GM03348 (cell line): Measurements from ENCODE around the gene CCDC86.

Source experiments
- DNase-seq: peaks from one replicate; pipeline ENCODE4 v3.0.0; 2012; ENCODE audit warnings: low spot score

The CCDC86 gene

DNA sequence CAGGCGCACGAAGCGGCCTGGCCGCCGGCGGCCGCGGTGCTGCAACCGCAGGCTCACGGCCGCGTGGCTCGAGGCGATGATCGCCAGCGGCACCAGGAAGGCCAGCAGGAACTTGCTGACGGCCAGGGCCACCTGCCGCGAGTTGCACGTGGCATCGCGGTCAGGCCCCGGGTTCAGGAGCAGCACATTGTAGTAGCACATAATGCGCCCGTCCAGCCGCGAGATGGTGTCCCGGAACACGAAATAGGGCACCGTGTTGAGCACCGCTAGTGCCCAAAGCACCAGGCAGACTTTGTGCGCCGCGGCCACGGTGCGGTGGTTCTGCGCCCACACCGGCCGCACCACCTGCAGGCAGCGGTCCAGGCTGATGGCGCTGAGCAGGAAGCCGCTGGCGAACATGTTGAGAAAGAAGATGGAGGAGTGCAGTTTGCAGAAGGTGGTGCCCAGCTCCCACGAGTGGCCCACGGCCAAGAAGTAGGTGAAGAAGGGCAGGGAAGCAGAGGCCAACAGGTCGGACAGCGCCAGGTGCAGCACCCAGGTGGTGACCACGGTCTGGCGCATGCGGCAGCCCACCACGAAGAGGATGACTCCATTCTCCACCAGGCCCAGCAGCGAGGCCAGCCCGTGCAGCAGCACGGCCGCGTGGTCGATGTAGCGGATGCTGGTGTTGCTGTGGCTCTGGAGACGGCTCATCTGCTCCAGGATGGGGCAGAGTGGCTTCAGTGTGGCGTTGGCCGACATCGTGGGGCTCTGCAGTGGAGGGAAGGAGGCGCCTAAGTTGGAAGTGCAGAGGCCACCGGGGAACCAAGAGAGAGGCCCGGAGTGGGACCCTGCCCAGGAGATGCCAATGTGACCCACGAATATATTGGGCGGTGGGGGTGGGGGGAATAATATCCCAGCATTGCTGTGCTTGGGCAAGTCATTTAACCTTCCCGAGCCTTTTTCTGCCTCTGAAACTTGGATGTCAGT is 11.4 kb downstream of the CCDC86 start:
- no peak for DNase-seq

DNA sequence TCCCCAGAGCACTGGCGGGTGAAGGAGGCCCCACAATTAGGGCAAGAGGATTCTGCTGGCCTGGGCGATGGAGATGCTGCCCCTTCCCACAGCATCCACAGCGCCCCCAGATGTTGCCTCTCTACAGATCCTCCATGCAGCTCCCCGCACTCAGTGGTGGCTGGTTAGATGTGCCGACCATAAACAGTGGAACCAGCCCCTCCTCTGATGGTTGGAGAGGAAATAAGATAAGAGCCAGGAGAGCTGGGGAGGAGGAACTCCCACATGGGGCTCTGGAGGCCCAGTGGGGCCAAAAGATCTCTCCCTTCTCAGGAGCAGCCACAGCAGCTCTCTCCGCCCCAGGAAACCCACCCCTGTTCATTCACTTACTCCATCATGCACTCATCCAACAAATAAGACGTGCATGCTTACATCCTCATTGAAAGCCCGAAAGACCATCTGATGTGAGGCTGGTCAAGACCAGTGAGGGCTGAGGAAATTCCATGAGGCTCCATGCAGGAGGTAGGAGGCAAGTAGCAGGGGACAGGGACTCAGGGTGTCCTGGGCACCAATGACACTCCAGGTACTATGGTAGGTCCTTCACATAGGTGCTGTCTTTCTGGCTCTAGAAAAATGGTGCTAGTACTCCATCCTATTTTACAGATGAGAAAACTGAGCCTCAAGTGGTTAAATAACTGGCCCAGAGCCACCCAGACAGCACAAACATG is 12.4 kb downstream of the CCDC86 start:
- DNase-seq, result no peak

DNA sequence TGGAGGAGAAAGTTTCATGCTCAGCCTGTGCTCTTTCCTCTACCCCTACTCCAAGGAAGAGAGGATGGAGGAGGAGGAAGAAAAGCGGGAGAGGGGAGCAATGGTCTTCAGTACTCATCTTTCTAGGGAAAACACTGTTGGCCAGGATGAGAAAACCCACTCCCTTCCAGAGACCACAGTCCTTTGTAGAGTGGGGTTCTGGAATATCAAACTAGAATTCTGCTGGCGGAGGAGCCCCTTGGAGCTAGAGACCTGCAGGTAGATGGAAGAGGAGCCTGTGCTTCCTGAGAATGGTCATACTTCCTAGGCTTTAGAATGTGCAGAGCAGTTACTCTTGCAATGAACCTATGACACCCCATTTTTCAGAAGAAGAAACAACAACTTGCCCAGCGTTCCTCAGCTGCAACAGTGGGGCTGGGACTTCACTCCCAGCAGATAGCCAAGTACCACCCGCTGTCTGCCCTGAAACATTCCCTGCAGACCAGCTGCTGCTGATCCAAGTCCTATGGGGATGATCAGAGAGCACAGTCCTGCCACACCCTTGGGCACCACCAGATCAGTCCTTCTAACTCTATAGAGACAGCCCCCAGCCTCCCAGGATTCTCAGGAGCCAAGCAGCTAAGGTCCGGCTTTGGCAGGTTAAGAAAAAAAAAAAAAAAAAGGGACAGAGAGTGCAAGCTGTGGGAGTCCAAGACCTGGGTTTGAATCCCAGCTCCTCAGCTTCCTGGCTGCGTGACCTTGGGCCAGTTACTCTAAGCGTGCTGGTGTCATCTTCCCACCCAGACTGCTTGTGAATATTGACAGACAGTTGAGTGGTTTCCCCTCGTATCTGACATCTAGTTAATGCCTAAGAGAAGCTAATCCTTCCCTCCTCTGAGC is 13.2 kb downstream of the CCDC86 start:
- DNase-seq, result no peak

DNA sequence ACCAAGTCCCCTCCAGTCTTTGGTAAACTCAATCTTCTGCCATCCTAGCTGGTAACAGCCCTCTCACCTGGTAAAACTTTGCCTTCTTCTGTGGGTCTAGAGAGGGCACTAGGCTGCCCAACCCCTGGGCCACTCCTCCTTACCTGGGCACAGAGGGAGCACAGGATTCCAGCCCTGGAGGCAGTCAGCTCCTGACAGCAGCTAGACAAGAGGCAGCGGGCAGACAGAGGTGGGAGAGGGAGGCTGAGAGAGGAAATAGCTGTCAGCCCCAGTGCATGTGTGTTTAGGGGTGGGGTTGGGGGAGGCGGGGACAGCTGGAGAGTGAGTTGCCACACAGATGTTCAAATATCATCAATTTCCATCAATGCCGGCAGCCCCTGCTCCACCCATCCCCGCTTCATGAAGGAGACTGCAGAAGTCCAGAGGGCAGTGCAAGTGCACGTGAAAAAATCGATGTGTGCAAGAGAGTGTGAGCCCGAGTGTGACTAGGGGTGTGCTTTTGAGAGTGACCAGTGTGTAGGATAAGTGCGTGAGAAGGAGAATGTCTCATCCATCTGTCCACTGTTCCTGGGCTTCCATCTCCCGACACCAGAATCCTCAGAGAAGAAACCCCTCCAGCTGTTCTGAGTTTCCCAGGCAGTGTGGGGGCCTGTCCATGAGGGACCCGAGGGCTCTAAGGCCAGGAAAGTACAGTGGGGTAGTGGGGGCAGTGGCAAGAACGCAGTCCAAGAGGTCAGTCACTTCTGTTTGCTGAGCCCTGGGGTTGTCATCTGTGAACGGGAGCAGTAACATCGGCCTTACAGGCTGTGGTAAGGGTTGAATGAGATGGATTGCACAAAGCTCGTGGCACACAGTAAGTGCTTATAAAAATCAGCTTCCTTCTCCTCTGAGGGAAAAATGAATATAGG is 14.1 kb downstream of the CCDC86 start, which contains the start of gene PTGDR2:
Gene PTGDR2 (minus strand): TSS at position 225 of the 908 bp plus-strand sequence. CDS start 2,228 bp downstream, outside the sequence.
- peak; percentile 26 for DNase-seq

DNA sequence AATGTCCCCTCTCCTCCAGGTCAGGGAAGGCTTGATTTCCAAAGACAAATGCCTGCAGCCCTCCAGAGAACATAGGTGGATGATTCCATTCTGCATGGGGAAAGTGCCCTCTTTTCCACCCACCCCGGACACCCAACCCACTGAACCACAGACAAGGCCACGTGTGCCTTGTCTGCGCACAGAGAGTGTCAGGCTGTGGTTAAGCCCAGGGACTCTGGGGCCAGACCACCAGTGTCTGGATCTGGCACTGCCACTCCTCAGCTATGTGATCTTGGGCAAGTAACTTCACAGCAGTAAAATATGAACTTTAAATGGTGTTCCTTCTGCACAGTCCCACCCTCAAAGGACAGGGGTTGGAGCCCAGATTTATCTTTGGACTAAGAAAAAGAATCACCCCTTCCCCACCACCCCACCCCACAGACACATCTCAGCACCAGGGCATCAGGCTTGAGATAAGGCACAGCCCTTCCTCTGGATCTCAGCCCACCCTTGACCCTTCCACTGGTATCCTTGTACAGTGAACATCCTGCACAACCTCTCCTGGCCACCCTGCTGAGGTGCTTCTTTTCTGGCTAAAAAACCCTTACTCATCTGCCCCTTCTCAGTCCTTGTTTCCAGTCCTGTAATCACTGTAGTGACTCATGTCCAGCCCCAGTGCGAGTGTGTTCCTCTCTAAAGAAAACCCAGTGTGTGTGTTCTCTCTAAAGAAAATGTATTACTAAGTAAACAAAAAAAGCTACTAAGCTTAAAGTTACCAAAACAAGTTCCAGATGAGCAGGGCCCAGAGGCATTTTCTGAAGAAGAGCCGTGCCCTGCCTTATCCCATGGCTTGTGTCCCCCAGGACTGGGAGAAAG is 15.7 kb downstream of the CCDC86 start:
- DNase-seq, result no peak

DNA sequence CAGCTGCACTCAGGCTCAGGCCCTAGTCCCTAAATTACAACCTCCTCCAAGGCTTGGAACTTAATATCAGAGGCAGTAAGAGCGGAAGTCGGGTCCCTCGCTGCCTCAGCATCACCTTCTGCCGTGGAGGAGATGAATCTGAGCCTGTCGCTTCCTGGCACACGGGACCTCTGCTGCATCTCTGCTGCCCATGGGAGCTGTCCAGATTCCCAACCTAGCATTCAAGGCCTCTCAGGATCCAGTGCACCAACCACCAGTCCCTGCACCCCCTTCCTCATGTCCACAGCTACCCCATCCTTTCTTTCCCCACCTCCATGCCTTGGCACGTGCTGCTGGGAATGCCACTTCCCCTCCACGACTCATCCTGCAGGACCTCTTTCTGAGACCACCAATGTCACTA is 16.3 kb downstream of the CCDC86 start:
- DNase-seq, result no peak

DNA sequence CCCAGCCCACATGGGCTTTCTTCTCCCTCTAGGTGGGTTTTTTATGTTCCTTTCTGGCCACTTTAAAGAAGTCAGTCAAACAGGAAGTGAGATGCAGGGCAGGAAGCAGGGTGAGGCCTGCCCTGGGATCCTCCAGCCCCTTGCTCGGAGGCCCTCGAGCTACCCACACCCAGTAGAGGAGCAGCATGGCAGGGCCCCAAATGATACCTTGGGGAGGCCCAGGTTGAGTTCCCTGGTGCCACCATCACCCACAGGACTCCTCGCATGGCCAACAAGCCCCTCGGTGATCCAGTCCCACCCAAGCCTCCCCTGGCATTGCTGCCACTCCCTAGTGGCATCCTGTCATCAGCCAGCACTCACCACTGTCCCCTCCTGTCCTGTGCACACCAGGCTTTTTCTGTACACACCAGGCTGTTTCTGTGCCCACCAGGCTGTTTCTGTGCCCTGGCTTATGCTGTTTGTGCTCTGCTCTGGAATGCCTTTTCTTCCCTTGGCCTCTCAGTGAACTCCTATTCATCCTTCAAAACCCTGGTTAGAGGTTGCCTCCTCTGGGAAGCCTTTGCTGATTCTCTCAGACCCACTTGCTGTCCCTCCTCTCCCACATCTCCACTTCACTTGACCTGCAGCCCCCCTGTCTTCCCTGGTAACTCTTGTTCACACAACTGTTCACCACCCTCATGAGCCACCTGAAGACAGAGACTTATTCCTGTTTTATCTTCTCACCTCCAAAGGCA is 17.0 kb downstream of the CCDC86 start:
- no peak for DNase-seq

DNA sequence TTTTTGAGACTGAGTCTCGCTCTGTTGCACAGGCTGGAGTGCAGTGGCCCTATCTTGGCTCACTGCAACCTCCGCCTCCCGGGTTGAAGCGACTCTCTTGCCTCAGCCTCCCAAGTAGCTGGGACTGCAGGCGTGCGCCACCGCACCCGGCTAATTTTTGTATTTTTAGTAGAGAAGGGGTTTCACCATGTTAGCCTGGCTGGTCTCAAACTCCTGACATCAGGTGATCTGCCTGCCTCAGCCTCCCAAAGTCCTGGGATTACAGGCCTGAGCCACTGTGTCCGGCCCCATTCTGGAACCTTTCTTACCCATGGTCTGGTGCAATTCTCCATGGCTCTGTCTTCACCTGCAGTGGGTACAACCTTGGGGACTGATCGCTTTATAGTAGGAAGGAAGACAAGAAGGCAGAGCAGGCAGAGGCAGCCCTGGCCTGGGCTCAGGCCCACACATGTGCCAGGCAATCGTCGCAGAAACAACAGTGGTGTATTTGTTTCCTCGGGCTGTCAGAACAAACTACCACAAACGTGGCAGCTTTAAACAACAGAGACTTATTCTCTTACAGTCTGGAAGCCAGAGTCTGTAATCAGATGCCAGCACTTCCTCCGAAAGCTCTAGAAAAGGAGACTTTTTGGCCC is 17.8 kb downstream of the CCDC86 start:
- DNase-seq, result no peak

DNA sequence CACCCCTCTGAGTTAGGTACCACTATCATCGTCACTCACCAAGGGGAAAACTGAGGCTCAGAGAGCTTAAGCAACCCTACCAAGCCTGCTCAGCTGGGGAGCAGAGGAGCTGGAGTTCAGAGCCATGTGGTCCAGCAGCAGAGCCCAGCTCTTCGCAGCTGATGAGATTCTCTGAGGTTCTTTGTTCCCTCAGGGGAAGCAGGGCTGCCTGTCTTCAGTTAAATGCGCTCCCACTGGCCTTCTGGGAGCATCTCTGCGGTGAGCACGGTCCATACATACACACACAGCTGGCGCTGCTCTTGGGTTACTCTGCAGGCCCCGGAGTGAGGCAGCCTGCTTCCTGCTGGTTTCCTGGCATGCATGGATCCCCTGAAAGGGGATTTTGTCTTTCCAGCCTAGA is 19.0 kb downstream of the CCDC86 start:
- no peak for DNase-seq

DNA sequence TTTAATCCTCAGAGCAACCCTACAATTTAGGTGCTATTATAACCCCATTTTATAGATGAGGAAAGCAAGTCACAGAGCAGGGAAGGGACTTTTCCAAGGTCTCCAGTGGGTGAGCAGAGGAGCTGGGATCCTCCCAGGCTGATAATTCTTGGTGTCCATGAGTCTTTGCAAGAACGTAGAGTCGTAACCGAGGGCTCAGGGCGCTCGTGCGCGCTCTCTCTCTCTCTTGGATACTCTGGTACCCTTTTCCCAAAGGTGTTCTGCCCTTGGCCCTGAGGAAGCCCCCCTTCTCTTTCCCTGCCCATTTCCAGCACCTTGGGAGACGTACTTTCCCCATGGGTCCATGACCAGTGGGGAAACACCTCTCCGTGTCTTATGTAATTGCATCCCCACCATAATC is 20.3 kb downstream of the CCDC86 start:
- DNase-seq, result no peak

DNA sequence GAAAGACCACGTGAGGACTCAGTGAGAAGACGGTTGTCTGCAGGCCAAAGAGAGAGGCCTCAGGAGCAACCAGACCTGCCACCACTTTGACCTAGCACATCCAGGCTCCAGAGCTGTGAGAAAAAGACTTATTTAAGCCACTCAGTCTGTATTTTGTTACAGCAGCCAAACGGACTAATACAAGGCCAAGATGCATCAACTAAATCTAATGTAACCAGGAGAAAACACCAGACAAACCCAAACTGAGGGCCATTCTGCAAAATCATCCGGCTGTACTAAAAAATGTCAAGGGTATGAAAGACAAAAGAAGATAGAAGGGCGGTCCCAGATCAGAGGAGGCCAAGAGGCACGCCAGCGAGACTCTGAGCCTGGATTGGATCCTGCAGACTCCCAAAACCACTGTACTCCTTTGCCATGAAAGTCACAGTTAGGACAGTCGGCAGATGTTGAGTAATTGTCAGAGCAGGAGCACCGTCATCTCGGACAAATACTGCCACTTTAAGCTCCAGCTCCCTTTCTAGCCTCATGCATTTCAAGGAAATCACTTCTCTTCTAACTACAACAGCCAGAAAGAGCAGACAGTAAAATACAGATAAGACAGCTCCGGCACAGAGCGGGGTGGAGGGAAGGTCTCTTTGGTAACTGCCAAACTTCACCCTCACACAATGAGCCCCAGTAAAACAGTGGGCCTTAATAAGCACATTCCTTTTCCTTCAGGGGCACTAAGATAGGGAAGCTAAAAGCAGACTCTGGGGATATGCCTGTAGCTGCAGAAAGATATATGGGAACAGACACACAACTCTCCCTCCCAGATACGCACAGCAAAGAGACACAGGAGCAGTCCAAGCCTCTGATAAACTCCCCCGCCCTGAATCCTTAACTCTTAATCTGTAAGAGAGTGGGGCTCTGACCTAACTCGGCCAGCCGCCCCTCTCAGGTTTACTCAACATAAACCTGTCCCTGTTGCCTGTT is 21.9 kb downstream of the CCDC86 start:
- DNase-seq, result no peak

DNA sequence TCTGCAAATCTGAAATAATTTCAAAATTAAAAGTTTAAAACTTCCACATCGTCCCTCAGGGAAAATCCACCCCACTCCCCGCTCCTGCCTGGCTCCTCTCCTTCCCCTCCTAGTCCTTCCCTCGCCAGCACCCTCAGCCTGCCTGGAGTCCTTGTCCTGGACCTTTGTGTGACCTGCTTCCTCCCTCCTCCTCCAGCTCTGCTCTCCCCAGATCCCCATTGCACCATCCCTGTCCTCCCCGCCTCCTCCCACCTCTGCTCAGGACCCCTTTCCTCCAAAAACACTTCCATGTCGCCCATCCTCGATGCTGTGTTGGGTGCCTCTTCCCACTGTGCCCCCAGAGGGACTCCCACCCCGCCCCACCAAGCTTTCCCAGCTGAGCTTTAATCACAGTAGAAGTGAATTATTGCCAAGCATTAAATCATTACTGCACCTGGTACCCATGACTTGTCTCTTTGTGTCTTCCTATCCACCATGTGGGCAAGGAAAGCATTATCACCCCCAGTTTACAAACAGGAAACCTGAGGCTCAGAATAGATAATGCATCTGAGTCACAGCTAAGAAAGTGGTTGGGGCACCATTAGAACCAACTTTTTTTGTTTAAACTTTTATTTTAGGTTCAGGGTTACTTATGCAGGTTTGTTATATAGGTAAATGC is 23.1 kb downstream of the CCDC86 start:
- no peak for DNase-seq

DNA sequence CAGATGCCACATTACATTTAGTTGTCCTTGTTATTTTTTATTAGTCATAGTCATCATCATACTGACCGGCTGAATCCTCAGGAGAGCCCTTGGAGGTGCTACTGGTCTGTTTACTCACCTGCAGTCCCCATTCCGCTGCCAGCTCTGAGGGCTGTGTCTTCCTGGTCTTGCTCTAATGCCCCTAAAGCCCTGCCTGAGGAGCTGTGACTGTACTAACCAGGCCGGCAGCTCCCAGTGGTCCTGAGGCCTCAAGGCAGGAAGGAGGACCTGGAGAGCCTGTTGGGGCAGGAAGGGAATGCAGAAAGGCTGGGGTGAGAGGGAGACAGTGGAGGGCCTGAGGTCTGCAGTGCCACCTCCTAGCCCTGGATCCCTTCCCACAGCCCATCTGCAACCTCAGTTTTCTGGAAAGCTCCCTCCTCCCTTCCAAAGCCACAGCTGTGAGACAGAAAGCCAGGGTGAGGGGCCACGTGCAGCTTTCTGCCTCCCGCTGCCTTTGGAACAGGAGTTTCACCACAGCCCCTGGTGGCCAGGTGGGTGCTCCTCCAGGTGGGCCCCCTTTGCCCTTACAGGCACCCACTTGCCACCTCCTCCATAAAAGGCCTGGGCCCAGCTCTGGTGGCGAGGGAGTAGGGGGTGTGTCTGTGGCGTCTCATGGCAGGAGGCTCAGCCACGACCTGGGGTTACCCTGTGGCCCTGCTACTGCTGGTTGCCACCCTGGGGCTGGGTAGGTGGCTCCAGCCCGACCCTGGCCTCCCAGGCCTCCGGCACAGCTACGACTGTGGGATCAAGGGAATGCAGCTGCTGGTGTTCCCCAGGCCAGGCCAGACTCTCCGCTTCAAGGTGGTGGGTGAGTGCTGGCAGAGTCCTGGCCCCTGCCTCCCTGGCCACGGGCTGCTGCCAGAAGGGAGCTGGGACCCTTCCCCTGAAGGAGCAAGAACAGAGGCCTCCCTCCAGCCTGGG is 25.3 kb downstream of the CCDC86 start, which contains the start of gene ZP1:
Gene ZP1 (plus strand): TSS at position 632 of the 960 bp plus-strand sequence. CDS start 20 bp downstream, at position 652.
- DNase-seq, result no peak

DNA sequence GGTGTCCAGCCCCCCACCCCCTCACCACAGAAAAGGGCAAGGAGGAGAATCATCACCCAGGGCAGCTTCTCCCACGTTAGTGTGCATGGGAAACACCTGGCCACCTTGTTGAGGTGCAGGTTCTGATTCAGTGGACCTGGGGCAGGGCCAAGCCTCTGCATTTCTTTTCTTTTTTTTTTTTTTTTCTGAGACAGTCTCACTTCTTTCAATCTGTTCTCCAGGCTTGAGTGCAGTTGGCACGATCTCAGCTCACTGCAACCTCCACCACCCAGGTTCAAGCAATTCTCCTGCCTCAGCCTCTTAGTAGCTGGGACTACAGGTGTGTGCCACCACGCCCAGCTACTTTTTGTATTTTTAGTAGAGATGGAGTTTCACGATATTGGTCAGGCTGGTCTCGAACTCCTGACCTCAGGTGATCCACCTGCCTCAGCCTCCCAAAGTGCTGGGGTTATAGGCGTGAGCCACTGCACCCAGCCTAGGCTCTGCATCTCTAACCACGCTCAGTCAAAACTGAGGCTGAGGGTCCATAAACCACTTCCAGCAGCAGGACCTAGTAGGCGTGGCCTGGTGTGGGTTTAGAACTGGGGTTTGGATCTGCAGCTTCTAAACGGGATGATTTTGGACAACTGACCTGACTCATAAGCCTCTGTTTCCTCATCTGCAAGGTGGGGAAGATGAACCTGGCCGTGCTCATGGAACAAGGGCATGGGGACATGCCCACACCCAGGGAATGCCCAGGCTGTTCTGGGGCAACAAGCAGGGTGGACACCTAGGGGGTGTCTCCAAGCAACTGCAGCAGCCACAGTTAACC is 26.2 kb downstream of the CCDC86 start:
- DNase-seq, result no peak
